Psoas muscle (tissue), 8 donors: Measurements from ENCODE around the gene MAN2A1. TPM values are rescaled to one million over a fixed set of nuclear protein-coding genes. Genes with fewer than 3 reads are reported as not detected.

Experiments
- ATAC-seq, 4 donors: fragments of 200-7000 bp; cut with Tn5 transposase; one replicate each; pipeline ENCODE4 v1.9.1; 2020; ENCODE audit warnings: moderate library complexity in 3 of 4, mild to moderate bottlenecking in 2 of 4
- DNase-seq, 2 donors: peaks; one replicate each; pipeline ENCODE4 v3.0.0-alpha.2; 2020
- H3K27ac ChIP-seq: fragments of 200-600 bp; one replicate; pipeline ENCODE4 v1.8.0; 2022
- H3K27me3 ChIP-seq, 3 donors: fragments of 200-600 bp in 1 of 3; one replicate each; pipeline versions ENCODE4 v1.6.1 to v1.8.0; 2013 to 2022; ENCODE audit warnings: low read length in 2 of 3, mild to moderate bottlenecking in 2 of 3, moderate library complexity in 1 of 3; ENCODE audit not compliant: insufficient read depth in 3 of 3
- H3K36me3 ChIP-seq, 2 donors: fragments of 200-600 bp in 1 of 2; one replicate each; pipeline versions ENCODE4 v1.6.1 to v1.8.0; 2013 to 2022; ENCODE audit warnings: low read depth in 1 of 2, mild to moderate bottlenecking in 1 of 2, moderate library complexity in 1 of 2; ENCODE audit not compliant: insufficient read depth in 1 of 2
- H3K4me1 ChIP-seq: fragments of 200-600 bp; one replicate; pipeline ENCODE4 v1.8.0; 2022
- H3K4me3 ChIP-seq: fragments of 200-600 bp; one replicate; pipeline ENCODE4 v1.8.0; 2022; ENCODE audit warnings: mild to moderate bottlenecking
- H3K9me3 ChIP-seq: fragments of 200-600 bp; one replicate; pipeline ENCODE4 v1.8.0; 2022
- WGBS, 3 donors: extraction: QIAGEN DNeasy Blood & Tissue Kit; methylation state at CpG; one replicate each; pipeline versions ENCODE4 v1.1.6 to v1.1.7; 2013; 5-methylcytosine and 5-hydroxymethylcytosine counted together
- intact Hi-C, 2 donors: fragments of 100-400 bp; cut with DNase I; formaldehyde crosslinking; loops; one replicate each; pipeline versions ENCODE4 v1.11.0 to v1.14.2; 2022
- polyA plus RNA-seq, 3 donors: library from polyadenylated mRNA; stranded (reverse); fragments of 200-250 nt; gene quantifications; one replicate each; pipeline ENCODE4 v1.2.3, GENCODE V29; 2013
- total RNA-seq, 4 donors: library from RNA; stranded (reverse); fragmentation: NEBNext Ultra II Directional in 2 of 4; extraction: Animal tissue kit (Norgen Biotek cat#: 25700) in 2 of 4; gene quantifications; one replicate each; pipeline versions ENCODE4 v1.2.1 to v1.2.4, GENCODE V29; 2021 to 2023
- TF ChIP-seq, protein P1 (sequence below): fragments of 200-600 bp; IDR thresholded peaks from one replicate; pipeline ENCODE4 v1.8.0; 2022; ENCODE audit warnings: antibody characterized with exemption
- donor health status: healthy with polysubstance abuse.
- donor health status: DM: no; HTN: no; CAD: no; lungs with moderate emphysema.
- donor health status: Bipolar disorder and iron deficiency.
- donor health status: healthy.
- donor health status: DM: yes; HTN: yes; CAD: no.
- donor health status: DM: no; HTN: no; CAD: no.
- donor health status: DM: no; HTN: no; CAD: no.
- donor health status: DM: yes; HTN: yes; CAD: no.

Gene MAN2A1
- total and polyA plus RNA-seq, 7 donors, result 4.2 to 18.3 (median 12.8) TPM

DNA sequence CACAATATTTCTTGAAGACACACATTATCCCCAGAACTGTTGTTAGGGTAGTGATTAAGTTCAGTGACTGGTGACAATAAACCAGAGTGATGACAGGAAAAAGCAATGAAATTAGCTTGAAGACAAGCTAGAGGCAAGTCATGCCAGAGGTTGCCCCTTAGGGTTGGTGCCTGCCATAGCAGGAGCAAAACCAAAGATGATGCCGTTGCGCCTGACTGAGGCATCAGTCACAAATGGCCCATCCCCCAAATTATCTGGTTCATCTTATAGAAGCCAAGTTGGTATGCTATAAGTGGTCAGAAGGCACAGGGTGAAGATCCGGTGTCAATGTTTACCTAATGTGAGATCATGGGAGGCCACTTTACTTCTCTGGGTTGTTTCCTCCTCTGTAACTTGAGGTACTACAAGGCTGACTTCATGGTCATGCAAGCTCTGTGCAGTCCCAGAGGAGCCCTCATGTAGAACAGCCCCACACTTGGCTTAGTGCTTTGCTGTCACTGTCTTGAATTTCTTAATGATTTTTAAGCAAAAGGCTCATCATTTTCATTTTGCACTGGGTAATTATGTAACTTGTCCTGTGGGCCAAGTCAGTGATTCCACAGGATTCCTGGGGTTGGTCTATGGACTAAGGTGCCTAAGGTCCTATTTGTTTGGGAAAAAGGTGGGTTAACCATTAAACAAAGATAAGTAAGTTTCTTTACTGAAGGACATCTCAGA is 211.3 kb downstream of the MAN2A1 start:
- 80 to 97% (median 96%) methylated on average over 3 of the region's 3 CpGs for WGBS, 3 donors
- H3K36me3 ChIP-seq, result no peaks in the 10 kb centered on the region
- intact Hi-C loops, result no loop called here
- no peaks in the 10 kb centered on the region for H3K27me3 ChIP-seq
- no peak overlapping the region for H3K27ac ChIP-seq
- TF ChIP-seq, protein P1, sequence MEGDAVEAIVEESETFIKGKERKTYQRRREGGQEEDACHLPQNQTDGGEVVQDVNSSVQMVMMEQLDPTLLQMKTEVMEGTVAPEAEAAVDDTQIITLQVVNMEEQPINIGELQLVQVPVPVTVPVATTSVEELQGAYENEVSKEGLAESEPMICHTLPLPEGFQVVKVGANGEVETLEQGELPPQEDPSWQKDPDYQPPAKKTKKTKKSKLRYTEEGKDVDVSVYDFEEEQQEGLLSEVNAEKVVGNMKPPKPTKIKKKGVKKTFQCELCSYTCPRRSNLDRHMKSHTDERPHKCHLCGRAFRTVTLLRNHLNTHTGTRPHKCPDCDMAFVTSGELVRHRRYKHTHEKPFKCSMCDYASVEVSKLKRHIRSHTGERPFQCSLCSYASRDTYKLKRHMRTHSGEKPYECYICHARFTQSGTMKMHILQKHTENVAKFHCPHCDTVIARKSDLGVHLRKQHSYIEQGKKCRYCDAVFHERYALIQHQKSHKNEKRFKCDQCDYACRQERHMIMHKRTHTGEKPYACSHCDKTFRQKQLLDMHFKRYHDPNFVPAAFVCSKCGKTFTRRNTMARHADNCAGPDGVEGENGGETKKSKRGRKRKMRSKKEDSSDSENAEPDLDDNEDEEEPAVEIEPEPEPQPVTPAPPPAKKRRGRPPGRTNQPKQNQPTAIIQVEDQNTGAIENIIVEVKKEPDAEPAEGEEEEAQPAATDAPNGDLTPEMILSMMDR, result no peak
- no peaks in the 10 kb centered on the region for H3K4me1 ChIP-seq
- H3K4me3 ChIP-seq, result no peak overlapping the region
- no peak for DNase-seq
- no peak for ATAC-seq
- H3K9me3 ChIP-seq, result no peaks in the 10 kb centered on the region

DNA sequence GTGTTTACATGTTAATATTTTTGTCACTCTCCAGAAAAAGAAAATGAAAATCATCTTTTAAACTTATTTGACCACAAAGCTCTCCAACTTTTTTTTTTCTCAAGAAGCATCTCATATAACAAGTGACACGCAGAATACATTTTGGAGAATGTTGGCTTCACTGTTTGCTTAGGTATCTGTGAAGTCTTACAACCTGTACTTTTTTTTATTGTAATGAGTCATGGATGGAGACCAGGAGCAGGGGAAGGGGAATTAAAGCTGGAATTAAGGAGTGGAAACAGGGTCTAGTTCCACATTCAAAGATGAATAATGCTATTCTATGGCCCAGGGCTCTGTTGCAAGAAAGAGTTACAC is 211.9 kb downstream of the MAN2A1 start:
- H3K27me3 ChIP-seq, result no peaks in the 10 kb centered on the region
- TF ChIP-seq, protein P1, result no peak

DNA sequence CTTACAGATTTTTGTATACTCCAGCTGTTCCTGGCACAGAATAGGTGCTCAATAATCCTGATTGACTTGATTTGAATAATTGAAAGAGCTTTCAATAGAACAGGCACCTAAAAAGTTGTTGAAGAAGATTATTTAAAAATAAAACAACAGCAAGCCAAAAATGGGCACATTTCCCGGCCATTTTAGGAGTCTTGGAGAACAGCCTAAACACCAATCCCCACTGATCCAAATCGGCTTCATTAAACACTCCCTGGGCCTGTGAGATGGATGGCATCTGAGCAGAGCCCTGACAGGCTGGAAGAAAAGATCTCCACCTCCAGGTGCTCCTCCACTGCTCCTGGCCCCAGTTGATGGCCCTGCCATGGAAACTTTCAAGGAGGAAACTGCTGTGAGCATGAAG is 213.3 kb downstream of the MAN2A1 start:
- Histone ChIP-seq H3K4me3 (no peak overlapping the region), H3K4me1 (no peaks in the 10 kb centered on the region), H3K36me3 (no peaks in the 10 kb centered on the region), H3K27ac (no peak overlapping the region), H3K27me3 (no peaks in the 10 kb centered on the region), H3K9me3 (no peaks in the 10 kb centered on the region)
- no peak for ATAC-seq
- intact Hi-C loops, result no loop called here
- 24 to 39% (median 29%) methylated on average over 2 of the region's 2 CpGs for WGBS, 3 donors
- DNase-seq, result no peak
- TF ChIP-seq, protein P1, result no peak

More for the DNA sequence above, 211.9 kb downstream of the MAN2A1 start:
- ATAC-seq (no peak), DNase-seq (no peak)
- Histone ChIP-seq H3K27ac (no peak overlapping the region), H3K9me3 (no peaks in the 10 kb centered on the region), H3K36me3 (no peaks in the 10 kb centered on the region), H3K4me1 (no peaks in the 10 kb centered on the region), H3K4me3 (no peak overlapping the region)
- intact Hi-C loops, result no loop called here
- 80 to 86% (median 85%) methylated on average over 1 of the region's 1 CpG for WGBS, 3 donors

DNA sequence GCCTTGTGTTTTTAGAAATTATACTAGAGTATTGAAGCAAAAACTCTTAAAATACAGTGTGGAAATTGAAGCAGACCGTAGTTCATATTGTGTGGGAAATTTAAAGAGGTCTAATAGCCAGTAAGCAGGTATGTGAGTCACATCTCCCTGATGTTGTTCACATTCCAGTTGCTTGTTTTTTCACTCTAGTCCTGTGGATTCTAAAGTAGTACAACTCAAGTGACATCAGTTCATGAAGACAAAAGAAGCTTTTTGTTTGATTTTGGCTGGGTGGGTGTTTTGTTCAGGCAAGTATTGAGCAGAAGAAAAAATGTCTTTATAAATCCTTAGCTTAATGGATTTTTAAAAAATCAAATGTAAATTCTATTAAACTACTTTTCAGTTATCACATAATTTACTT is 216.2 kb downstream of the MAN2A1 start:
- no peak overlapping the region for H3K27ac ChIP-seq
- DNase-seq (no peak), ATAC-seq (no peak)
- TF ChIP-seq, protein P1, result no peak
- 34 to 52% (median 41%) methylated on average over 1 of the region's 1 CpG for WGBS, 3 donors
- no peaks in the 10 kb centered on the region for H3K27me3 ChIP-seq
- no peak overlapping the region for H3K4me3 ChIP-seq
- no peaks in the 10 kb centered on the region for H3K9me3 ChIP-seq
- H3K4me1 ChIP-seq, result no peaks in the 10 kb centered on the region
- intact Hi-C loops, result no loop called here
- H3K36me3 ChIP-seq, result no peaks in the 10 kb centered on the region

DNA sequence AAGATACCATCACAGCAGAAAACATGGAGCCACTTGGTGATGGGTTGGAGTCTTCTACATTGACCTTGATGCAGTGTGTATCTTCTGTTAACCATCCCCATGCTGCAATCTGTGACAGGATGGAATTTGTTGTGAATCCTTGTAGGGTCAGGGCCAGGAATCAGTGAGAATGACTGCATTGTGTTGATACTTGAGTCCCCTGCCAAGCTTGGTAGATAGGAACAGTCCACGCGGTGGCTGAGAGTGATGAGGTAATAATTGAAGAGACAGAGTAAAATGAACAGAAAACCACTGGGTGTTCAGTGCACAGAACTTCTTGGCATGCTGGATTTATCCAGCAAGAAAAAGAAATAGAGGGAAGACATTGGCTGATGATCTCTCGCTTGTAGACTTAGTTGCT is 217.5 kb downstream of the MAN2A1 start:
- H3K27ac ChIP-seq, result no peak overlapping the region
- H3K4me1 ChIP-seq, result no peaks in the 10 kb centered on the region
- no peaks in the 10 kb centered on the region for H3K36me3 ChIP-seq
- no peaks in the 10 kb centered on the region for H3K9me3 ChIP-seq
- intact Hi-C loops, result no loop called here
- TF ChIP-seq, protein P1, result no peak
- ATAC-seq (no peak), DNase-seq (no peak)
- H3K4me3 ChIP-seq, result no peak overlapping the region
- WGBS, 3 donors, result 36 to 57% (median 43%) methylated on average over 3 of the region's 3 CpGs
- H3K27me3 ChIP-seq, result no peaks in the 10 kb centered on the region
